OCI-M2 (cell line): ENCODE measurements around the gene CEP89.
"Not testable (repeated sequence)": the region's sequence is repeated elsewhere in the genome, so short reads cannot be mapped to it uniquely, and the experiment has no call there.

Source experiments
- DNase-seq: peaks from one replicate; lab custom pipeline; 2025; ENCODE audit not compliant: unreplicated experiment; lab: John Stamatoyannopoulos, UW

CEP89 gene

DNA sequence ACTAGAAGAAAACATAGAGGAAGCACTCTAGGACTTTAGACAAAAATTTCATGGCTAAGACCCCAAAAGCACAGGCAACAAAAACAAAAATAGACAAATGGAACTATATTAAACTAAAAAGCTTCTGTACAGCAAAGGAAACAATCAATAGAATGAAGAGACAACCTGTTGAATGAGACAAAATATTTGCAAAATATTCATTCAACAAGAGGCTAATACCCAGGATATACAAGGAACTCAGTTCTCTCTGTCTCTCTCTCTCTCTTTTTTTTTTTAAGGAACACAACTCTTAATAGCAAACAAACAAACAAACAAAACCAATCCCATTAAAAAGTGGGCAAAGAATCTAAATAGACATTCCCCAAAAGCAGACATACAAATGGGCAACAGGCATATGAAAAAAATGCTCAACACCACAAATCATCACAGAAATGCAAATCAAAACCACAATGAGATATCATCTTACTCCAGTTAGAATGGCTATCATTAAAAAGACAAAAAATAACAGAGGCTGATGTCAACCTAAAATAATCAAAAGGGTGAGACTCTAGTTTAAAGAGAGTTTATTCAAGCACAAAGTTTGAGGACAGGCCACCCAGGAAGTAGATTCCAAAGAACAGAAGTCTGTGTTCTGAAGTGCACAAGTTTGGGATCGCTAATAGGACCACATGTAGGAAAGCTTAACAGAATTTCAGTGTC, 75.1 kb downstream of the CEP89 start:
- no peak for DNase-seq

- DNase-seq = no peak
Measured at GRCh38 chr19:32895384-32895783, 76.4 kb downstream of the CEP89 start.

GRCh38 chr19:32891609-32892008, 80.1 kb downstream of the CEP89 start:
- DNase-seq = no peak

GRCh38 chr19:32890841-32891240, 80.9 kb downstream of the CEP89 start:
- no peak for DNase-seq

- DNase-seq = no peak
Measured at GRCh38 chr19:32890326-32890725, 81.4 kb downstream of the CEP89 start.

DNA sequence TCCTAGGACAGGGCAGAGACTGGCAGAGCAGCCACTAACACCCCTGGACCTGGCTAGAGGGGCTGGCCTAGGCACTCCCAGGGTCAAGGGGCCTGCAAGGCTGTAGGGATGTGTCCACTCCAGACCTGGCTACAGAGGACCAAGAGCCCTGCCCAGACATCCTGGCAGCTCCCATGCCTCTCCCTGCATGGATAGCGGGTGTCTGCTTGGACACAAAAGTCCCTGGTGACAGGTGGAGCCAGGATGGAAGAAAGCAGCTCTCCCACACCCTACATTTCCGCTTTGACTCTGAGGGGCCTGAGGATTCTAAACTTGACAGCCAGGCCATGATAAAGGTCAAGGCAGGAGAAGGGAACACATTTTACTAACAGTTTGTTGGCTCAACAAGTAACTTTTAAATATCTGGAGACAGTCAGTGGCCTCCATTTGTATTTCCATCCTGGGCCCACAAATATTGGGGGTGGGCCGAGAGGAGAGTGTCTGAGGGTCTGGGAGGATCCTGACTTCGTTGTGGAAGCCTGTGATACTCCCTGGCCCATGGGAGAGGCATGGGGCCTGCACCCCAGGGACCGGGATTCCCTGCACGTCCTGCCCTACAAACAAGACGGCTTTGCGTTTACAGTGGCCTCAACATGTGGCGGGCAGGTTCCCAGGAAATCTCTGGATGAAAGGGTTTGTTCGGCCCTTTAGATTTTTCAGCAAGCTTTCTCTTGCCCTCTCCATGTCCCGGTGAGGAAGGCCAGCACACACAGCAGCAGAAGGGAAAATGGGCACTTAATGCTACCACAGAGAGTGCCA, 82.4 kb downstream of the CEP89 start:
- DNase-seq = no peak

DNA sequence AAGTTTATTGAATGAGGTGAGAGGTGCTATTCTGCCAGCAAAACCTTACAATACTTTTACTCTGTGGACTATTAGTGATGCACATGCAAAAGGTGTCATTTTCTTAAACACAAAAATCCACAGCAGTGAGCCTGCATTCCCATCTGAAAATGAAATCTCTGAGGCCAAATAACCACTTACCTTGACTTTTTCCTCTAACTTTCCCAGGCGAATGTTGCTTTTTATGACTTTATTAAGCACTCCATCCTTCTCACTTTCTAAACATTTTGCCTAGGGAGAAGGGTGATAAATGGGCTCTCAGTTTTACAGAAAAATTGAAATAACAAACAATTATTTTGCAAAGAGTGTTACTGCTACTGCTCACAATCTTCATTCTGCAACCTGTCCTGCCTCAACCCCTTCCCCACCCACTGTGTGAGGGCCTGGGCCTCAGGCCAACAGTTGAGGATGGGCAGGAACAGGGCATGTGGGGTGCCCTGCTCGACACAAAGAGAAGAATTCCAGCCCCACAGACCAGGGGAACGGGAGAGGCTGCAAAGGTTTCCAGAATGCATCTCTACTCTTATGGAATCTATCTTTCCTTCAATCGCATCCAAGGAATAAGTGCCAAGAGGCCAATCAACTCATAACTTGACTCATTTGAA, 84.1 kb downstream of the CEP89 start:
- no peak for DNase-seq

DNA sequence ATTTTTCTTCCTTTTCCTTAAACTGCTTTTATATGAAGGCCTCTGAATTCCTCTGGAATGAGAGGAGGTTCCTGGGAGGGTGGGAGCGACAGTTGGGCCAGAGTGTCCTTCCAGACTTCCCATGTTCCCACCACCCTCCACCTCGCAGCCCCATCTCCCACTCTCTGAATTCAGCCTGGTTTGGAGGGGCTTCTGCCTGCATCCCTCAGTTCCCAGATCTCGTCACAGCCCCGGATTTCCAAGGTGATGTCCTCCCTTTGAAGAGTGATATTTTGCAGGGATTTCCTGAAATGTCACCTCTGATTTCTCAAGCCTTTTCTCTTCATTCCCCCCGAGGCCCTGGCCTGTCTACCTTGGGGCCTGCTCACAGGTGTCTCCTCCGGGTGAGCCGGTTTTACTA, 85.5 kb downstream of the CEP89 start:
- no peak for DNase-seq

GRCh38 chr19:32885255-32885654, 86.5 kb downstream of the CEP89 start:
- not testable (repeated sequence) for DNase-seq

DNA sequence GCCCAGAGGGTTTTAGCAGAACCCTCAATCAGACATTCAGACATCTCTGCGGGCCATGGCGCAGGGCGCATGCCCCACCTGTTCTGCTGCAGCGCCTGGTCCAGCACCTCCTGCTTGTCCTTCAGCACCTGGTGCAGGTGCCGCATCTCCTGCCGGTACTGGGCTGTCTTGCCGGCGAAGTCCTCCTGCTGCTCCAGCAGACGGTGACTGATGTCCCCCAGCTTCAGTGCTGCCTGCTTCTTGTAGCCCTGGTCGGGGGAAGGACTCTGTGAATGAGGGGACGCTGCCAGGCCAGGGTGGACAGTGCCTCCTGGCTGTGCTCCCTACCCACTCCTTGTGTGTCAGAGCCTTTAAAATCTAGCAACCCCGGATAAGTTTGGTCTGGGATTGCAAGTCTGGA, 90.0 kb downstream of the CEP89 start:
- DNase-seq = no peak

- DNase-seq = no peak
Measured at GRCh38 chr19:32880622-32881021, 91.1 kb downstream of the CEP89 start.

- DNase-seq = no peak
Measured at GRCh38 chr19:32879741-32880140, 92.0 kb downstream of the CEP89 start.

DNA sequence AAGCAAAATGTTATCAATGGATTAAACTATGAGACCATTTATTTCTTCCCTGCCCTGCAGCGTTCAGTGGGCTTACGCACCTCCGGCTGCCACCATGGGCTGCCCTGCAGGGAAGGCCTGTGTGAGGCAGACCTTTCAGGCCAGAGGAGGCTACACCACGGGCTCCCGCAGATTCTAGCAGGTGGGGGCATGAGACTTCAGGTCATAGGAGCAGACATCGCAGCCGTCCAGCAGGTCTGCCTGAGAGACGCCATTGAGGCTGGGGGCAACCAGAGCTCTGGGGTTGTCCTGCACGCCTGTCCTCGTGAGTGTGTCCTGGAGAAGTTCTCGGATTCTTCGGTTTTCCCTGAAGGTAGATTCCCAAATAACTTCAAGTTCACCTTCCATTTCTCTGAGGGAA, 92.8 kb downstream of the CEP89 start:
- no peak for DNase-seq

GRCh38 chr19:32877977-32878745, 93.6 kb downstream of the CEP89 start:
- no peak for DNase-seq

DNA sequence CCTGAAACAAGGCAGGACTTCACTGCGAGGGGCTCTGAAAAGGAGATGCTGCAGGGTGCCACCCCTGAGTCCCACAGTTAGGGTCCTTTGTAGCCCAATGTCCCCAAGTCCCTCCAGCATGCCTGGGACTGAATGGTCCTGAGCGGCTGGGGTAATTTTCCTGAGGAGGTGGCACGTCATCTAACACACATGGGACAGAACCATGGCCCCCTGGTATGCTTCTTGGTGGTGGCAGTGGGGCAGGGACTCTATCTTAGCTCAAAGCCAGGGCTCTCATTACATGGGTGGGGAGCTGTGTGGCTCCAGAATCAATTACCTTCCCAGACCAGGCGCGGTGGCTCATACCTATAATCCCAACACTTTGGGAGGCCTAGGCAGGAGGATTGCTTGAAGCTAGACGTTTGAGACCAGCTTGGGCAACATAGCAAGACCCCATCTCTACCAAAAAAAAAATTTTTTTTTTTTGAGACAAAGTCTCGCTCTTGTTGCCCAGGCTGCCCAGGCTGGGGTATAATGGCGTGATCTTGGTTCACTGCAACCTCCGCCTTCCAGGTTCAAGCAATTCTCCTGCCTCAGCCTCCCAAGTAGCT, 94.3 kb downstream of the CEP89 start:
- no peak for DNase-seq

GRCh38 chr19:32876919-32877285, 94.9 kb downstream of the CEP89 start:
- DNase-seq = no peak

DNA sequence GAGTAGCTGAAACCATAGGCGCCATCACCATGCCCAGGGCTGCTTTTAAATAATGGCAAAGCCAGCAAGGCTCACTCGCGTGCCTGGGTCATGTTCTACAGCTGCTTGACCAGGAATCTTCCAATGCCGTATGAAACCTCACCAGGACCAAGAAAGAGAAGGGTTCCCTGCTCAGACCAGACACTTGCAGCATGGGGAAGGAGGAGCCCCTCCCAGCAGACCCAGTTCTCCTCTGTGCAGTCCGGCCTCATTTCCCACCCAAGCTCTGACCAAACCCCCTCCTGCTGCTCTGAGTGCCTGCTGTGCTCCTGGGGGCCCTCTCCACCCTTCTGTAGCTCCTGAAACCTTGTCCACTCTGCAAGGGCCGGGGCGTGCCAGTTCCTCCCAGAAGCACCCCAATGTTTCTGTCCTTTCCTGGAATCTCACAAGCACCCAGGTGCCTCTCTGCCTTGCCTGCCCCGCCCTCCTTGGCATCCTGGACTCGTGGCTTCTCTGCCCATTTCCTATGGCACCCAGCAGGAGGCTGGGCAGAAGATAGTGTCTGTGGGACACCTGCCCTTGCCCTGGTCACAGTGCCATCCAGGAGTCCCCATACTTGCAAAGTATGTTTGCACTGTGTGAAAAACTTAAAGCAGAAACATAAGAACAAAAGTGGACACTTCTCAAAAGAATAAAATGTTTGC, 95.4 kb downstream of the CEP89 start:
- no peak for DNase-seq

- no peak for DNase-seq
Measured at GRCh38 chr19:32875428-32875827, 96.3 kb downstream of the CEP89 start.

DNA sequence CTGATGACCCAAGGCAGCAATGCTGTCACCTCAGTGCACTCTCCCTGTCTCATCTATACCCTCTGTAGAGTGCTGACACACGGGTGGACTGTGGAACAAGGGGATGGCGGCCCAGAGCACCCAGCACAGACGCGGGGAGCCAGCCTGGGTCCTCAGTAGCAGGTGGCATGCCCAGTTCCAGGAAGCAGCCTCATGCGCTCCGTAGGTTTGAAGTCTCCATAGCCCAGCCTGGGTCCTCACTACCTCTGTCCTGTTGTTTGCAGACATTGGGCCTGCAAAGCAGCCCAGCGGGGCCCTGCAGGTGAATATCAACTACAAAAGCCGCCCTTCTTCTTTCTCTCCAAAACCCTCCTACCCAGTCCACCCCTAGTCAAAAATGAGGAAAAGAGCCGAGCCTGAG, 97.2 kb downstream of the CEP89 start:
- DNase-seq = no peak

GRCh38 chr19:32873247-32873959, 98.4 kb downstream of the CEP89 start:
- DNase-seq = no peak
